Neural cell (in vitro differentiated cells): Measurements from ENCODE around the gene RIN3.

ENCODE experiments used
- CTCF ChIP-seq: fragments of 450-650 bp; IDR thresholded peaks from 2 replicates; pipeline ENCODE4 v1.5.1; 2014; ENCODE audit warnings: antibody characterized with exemption, mild to moderate bottlenecking, moderate library complexity; ENCODE audit not compliant: poor library complexity, severe bottlenecking
- EZH2 ChIP-seq: fragments of 200-600, 300-800 bp; shearing (Covaris generic), sonication (generic); IDR thresholded peaks from 2 replicates; pipeline ENCODE4 v1.6.1; 2014; ENCODE audit warnings: antibody characterized with exemption, low read length, borderline replicate concordance, mild to moderate bottlenecking; ENCODE audit not compliant: insufficient read depth, poor library complexity, severe bottlenecking
- POLR2AphosphoS5 ChIP-seq: IDR thresholded peaks from 2 replicates; pipeline ENCODE4 v1.6.1; 2012
- RAD21 ChIP-seq: fragments of 450-650 bp; conservative IDR thresholded peaks from 2 replicates; pipeline ENCODE4 v1.6.1; 2014; ENCODE audit warnings: antibody characterized with exemption, mild to moderate bottlenecking, moderate library complexity
- TAF1 ChIP-seq: IDR thresholded peaks from 2 replicates; pipeline ENCODE4 v1.6.1; 2012; ENCODE audit warnings: low read depth

GRCh38 chr14:92581966-92582566 lies 68.5 kb downstream of the RIN3 start:
- no peak for TF ChIP-seq CTCF
- no peak for TF ChIP-seq POLR2AphosphoS5
- TF ChIP-seq EZH2, result no peak
- TF ChIP-seq TAF1, result no peak
- TF ChIP-seq RAD21, result no peak
